Measurements from ENCODE around the gene CIAPIN1.

Gene CIAPIN1

DNA sequence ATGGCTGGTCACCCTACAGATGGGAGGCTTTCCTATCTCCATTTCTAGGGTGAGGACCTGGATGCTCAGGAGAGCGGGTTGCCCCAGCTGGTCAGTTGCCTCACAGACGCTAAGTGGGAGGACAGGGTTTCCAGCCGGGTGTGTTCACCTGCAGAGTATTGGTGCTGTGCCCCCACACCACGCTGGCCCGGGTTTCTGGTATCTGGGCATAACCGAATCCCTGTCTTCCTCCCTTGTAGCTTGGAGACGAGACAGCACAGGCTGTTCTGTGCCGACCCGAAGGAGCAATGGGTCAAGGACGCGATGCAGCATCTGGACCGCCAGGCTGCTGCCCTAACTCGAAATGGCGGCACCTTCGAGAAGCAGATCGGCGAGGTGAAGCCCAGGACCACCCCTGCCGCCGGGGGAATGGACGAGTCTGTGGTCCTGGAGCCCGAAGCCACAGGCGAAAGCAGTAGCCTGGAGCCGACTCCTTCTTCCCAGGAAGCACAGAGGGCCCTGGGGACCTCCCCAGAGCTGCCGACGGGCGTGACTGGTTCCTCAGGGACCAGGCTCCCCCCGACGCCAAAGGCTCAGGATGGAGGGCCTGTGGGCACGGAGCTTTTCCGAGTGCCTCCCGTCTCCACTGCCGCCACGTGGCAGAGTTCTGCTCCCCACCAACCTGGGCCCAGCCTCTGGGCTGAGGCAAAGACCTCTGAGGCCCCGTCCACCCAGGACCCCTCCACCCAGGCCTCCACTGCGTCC is 65.2 kb downstream of the CIAPIN1 start:
- no peak for DNase-seq

- peak; percentile 30 for DNase-seq
Measured at GRCh38 chr16:57380671-57381462, 66.3 kb downstream of the CIAPIN1 start.

DNA sequence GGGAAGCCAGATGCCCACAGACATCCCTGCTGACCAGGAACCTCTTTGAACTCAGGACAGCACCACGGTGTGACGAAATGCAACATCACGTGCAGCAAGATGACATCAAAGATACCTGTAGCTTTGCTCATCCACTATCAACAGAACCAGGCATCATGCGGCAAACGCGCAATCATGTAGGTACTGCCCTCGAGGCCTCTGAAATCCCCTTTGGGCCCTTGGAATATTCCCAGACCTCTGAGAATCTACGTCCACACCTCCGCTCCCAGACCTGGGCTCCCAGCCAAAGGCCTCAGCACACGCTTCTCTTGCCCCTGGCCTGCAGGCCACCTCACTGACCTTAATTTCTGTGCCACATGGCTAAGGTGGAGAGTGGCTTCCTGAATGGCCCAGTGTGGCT is 67.6 kb downstream of the CIAPIN1 start:
- no peak for DNase-seq

Data from KG1 (cell line).